GM18508 (cell line): ENCODE results near the gene RWDD3.

Experiments used
- ATAC-seq: cut with Tn5 transposase; IDR thresholded peaks from one replicate; pipeline ENCODE4 v1.9.1; 2021; ENCODE audit warnings: moderate number of reproducible peaks; ENCODE audit not compliant: insufficient read depth, unreplicated experiment

RWDD3 gene

DNA sequence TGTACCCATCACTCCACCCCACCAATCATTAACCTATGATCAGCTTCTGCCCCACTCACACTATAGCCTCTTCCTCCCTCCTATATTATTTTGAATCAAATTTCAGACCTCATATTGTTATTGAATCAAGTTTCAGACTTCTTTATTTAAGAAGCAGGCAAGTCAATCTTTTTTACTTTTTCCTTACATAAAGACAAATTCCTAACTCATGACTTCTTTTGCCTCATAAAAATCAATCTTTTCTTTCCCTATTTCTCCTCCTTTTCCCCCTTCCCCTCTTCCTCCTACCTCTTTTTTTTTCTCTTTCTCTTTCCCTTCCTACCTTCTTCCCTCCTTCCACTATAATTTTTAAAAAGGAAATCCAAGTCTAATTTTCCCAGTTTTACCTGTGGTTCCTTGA lies 4.3 kb upstream of the RWDD3 start:
- ATAC-seq: no peak

DNA sequence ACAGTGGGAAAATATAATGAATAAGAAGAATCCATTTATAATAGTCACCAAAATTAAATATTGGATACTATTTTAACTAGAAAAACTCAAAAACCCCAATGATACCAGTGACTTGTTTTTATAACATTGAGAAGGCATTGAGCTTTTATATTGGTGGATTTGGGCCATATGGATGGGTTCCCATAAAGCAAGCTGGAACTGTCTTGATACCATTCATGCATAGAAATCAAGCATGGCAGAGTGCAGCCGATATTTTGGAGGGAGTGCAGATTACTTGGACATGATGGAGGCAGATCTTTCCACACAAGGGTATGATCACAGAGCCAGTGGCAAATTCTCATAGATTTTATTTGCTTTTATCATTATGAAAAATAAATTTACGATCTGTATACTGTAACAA lies 3.8 kb upstream of the RWDD3 start:
- no peak for ATAC-seq

- no peak for ATAC-seq
Observed at GRCh38 chr1:95230768-95231191, 3.2 kb upstream of the RWDD3 start.

DNA sequence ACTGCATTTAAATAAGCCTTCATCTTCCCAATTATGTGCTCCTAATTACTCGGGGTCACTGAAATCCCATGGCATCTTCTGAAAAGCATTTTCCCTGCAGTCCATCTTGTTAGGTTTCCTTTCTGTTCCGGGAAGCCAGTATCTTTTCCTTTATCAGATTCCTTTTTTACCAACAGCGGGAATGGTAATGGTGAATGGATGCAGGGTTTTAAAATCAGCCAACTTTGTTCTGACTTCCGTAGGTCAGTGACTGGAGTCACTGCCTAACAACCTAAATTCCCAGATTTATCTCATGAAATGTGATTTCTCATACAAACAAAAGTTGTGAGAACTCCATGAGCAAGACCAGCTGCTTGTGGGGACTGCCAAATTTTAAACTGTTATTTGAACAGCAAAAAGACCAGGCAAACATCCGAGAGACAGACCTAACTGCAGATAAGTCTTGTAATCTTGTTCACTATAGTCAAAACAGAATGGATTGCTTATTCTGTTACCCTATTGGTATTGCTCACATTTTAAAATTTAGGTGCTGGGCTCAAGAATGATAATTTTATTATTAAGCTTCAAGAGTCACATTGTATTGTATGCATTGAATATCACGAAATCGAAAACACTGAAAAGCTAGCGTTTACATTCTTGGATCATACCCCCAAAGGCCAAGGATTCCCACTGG lies 1.2 kb upstream of the RWDD3 start:
- no peak for ATAC-seq

GRCh38 chr1:95233319-95233736 lies 682 bp upstream of the RWDD3 start:
- no peak for ATAC-seq

DNA sequence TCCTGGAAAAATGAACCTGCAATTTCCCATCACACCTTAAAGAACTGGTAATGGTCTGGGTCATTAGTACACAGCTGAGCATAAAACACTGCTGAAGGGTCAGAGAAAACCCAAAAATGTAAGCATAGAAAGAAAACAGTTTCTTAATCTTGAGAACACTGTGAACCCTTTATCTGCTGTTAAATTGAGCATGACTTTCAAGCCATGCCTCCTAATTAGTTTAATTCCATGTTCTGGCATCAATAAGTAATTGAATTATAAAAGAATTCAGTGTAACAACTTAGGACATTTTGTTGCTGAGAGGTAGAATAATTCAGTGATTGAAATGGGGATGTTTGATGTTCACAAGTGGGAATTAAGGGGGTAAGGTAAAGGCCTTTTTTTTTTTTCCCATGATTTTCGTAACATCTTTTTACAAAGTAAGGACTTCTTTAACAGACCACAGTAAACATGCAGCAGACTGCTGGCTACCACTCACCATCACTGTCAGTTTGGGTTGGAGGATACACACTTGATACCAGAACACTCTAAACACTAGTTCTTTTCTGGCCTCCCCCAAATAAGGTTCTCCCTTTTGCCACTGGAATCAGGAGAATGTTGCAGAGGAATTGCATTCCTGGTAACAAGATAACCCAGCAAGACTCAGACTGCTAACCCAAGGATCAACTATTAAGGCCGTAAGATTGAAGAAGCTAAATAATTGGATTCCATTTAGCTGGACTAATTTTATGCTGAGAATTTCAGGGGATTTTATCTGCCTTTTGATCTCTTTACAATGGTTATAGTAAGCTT lies 3.0 kb downstream of the RWDD3 start:
- no peak for ATAC-seq

GRCh38 chr1:95237981-95238703 lies 4.1 kb downstream of the RWDD3 start:
- no peak for ATAC-seq

DNA sequence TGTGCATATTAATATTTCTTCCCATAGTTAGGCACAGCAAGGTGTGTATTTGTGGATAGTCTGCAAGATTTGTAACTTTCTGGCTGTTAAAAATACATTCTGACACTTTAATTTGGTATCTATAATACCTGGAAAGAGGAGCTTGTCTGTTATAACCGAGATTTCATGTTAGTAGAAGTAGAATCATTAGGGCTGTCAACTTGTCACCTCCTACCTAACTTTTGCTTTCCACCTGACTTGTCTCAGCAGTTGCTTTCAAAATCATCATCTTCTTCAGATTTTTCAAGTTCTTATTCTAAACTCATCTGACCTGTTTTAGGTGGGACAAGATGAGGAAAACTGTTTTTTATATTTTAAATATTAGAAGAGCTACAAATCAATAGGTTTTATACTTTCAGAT lies 11.0 kb downstream of the RWDD3 start:
- ATAC-seq: no peak

DNA sequence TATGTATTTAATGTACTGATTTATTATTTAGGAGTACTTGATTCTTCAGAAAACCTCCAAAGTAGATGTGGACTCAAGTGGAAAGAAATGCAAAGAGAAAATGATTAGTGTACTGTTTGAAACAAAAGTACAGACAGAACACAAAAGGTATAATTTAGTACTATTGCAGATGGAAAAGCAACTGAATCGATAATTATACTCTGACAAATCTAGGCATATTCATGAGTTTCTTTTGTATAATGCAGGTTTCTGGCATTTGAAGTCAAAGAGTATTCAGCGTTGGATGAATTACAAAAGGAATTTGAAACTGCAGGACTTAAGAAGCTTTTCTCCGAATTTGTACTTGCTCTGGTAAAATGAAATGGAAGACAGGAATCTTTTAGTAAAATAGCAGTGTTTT lies 12.5 kb downstream of the RWDD3 start:
- no peak for ATAC-seq

DNA sequence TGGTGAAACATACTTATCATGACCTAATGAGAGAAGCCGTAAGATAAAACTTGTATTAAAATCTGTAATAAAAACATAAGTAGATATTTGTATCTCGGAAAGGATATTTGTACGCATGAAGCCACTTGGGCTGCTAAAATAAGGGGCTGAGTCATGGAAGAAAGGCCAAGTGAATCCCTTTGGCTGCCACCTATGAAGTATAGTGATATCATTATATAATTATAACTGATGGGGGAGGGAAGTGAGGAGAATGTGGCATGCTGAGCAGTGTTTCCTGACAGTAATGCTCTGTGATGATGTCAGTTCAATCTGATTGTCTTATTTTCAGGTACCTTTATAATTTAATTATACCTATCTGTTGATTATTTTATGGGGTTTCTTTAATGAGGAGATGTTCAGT lies 13.6 kb downstream of the RWDD3 start:
- no peak for ATAC-seq

- no peak for ATAC-seq
Observed at GRCh38 chr1:95249916-95250315, 15.9 kb downstream of the RWDD3 start.

DNA sequence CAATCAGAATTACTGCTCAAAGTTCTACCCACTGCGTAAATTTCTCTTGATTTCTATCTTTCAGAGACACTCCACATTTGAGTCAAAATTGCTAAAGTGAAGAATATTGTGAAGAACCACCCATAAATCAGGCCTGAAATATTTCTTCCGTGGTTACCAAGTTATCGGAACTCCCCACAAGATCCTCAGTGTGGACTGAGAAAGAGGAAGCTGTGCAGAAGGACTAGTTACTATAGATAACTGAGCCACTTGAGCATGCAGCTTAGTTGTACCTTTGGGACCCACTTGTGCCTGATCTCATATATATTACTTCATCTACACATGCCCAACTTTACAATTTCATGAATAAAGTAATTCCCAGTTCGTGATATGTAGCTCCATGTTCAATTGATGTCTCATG lies 18.4 kb downstream of the RWDD3 start:
- no peak for ATAC-seq

GRCh38 chr1:95254959-95255358 lies 20.9 kb downstream of the RWDD3 start:
- no peak for ATAC-seq

DNA sequence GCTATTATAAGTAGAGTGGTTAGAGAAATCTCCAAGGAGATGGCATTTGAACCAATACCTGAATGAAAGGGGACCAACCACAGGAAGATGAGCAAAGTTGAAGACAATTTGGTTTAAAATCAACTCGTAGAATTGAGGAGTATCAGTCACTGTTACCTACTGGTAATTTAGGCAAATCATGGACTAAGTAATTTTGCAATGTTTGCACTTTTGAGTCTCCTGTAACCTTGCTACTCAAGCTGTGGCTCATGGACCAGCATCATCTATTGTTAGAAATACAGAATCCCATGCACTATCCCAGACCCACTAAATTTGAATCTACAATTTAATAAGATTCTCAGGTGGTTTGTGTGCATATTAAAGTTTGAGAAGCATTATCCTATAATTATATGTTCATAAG lies 21.8 kb downstream of the RWDD3 start:
- no peak for ATAC-seq

- no peak for ATAC-seq
Observed at GRCh38 chr1:95257758-95258157, 23.7 kb downstream of the RWDD3 start.

DNA sequence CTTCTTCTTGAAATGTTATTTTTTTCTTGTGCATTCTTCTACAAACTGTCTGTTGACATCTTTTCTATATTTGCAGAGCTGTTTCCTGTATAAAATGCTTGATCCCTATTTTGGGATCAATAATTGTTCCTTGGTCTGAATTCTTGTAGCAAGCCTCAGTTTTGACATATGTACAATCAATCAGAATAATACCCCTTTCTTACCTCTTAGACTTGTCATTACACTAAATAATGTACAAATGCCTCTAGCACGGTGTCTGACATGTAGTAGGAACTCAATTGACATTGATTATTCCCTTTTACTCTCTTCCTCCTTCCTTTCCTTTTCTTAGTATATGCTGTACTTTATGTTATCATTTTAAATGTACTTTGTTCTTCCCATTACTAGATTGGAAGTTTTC lies 25.2 kb downstream of the RWDD3 start:
- no peak for ATAC-seq

DNA sequence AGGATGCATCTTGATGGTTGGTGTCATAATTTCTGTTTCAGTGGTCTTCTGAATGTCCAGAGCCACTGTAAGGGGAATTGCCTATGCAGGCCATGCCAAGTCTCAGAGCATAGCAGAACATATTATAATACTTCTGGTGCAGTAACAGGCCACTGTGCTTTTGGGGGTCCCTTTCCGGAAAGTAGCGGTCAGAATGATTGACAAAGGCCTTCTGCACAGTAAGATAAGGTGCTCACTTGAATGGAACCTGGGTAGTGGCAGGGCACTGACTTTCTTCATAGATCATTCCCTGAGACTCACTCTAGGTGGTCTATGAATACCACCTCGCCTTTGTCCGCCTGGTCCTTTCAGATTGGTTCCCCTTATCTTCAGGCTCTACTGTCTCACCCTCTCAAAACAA lies 28.9 kb downstream of the RWDD3 start:
- no peak for ATAC-seq

DNA sequence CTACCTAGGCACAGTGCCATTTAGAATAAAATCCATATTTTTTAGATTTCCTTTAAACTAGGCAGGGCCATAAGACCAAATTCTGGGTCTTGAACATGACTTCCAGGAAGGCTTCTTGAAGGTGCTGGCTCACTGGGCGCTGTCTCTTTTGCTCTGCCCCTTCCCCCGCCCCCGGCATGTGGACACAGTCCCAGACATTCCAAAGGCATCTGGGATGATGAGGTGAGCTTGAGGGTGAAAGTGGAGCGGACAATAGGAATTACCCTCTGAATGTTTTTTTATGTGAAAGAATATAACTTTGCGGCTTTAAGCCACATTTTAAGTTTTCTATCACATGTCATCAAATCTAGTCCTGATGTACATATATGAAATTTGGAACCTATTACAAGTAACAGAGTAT lies 29.4 kb downstream of the RWDD3 start:
- no peak for ATAC-seq

GRCh38 chr1:95265106-95265505 lies 31.1 kb downstream of the RWDD3 start:
- ATAC-seq: no peak

DNA sequence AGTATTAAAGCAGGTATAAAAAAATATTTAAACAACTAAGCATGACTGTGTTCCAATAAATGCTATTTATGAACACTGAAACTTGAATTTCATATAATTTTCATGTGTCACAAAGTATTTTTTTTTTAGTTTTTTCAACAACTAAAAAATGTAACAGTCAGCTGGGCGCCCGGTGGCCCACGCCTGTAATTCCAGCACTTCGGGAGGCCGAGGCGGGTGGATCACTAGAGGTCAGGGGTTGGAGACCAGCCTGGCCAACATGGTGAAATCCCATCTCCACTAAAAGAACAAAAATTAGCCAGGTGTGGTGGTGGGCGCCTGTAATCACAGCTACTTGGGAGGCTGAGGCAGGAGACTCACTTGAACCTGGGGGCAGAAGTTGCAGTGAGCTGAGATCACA lies 42.4 kb downstream of the RWDD3 start:
- ATAC-seq: no peak
